CD4-positive, alpha-beta T cell treated with Interleukin-4 for 4 hours (primary cell): Measurements from ENCODE around the gene AOC1.
"Not testable (repeated sequence)": the region's sequence is repeated elsewhere in the genome, so short reads cannot be mapped to it uniquely, and the experiment has no call there.

ENCODE experiments used
- DNase-seq: peaks from one replicate; pipeline ENCODE4 v3.0.0-alpha.2; 2020

Gene AOC1, protein sequence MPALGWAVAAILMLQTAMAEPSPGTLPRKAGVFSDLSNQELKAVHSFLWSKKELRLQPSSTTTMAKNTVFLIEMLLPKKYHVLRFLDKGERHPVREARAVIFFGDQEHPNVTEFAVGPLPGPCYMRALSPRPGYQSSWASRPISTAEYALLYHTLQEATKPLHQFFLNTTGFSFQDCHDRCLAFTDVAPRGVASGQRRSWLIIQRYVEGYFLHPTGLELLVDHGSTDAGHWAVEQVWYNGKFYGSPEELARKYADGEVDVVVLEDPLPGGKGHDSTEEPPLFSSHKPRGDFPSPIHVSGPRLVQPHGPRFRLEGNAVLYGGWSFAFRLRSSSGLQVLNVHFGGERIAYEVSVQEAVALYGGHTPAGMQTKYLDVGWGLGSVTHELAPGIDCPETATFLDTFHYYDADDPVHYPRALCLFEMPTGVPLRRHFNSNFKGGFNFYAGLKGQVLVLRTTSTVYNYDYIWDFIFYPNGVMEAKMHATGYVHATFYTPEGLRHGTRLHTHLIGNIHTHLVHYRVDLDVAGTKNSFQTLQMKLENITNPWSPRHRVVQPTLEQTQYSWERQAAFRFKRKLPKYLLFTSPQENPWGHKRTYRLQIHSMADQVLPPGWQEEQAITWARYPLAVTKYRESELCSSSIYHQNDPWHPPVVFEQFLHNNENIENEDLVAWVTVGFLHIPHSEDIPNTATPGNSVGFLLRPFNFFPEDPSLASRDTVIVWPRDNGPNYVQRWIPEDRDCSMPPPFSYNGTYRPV

DNA sequence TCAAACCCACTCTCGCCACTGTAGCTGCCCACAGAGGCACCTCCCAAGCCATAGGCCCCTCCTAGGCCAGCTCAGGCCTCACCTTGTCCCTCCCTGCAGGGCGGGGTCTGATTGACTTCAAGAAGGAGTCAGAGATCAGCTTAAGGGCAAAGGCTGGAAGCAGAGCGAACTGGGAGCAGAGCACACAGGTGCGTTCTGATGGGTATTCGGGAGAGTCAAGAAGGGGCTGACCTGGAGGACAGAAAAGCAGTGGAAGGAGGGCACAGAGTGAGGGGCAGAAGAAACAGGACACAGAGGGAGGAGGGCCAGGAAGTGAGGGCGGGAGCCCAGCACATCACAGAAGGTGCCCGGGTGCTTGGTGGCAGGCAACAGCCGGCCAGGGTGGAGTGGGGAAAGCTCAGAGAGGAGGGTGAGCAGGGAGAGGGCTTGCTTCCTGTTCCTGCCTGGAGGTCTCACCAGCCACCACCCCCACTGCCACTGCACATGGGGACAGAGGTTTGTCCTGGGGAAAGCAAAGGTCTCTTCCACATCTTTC, at the start of gene AOC1:
AOC1 (plus strand) TSS at position 147 of the 535 bp plus-strand sequence. CDS start 3,954 bp downstream, outside the sequence.
- DNase-seq, result no peak

DNA sequence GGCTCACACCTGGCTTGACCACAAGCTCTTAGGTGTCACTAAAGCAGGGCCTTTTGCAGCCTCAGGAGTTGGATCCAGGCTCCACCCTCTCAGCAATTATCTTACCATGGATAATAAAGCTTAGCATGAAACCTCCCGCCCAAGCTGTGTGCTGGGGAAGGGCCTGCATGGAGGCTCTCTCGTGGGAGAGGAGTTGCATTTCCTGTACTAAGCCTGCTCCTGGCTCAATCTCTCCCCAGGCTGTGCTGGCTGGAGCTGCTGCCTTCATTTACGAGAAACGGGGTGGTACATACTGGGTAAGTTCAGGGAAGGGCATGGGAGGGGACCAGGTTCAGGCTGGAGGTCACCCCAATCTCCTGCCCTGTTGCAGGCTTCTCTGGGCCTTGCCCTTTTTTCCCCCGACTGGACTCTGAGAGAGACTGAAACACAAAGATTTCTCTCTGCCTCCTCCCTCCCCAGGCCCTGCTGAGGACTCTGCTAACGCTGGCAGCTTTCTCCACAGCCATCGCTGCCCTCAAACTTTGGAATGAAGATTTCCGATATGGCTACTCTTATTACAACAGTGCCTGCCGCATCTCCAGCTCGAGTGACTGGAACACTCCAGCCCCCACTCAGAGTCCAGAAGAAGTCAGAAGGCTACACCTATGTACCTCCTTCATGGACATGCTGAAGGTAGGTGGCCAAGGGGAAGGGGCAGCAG, 49.0 kb upstream of the AOC1 start:
- DNase-seq, result no peak

DNA sequence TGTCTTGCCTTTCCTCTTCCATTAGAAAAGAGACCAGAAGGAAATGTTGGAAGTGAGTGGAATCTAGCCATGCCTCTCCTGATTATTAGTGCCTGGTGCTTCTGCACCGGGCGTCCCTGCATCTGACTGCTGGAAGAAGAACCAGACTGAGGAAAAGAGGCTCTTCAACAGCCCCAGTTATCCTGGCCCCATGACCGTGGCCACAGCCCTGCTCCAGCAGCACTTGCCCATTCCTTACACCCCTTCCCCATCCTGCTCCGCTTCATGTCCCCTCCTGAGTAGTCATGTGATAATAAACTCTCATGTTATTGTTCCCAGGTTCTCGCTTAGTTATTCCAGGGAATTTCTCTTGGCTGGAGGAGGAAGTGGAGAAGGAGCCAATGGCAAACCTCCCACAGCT, 47.5 kb upstream of the AOC1 start:
- DNase-seq, result no peak

DNA sequence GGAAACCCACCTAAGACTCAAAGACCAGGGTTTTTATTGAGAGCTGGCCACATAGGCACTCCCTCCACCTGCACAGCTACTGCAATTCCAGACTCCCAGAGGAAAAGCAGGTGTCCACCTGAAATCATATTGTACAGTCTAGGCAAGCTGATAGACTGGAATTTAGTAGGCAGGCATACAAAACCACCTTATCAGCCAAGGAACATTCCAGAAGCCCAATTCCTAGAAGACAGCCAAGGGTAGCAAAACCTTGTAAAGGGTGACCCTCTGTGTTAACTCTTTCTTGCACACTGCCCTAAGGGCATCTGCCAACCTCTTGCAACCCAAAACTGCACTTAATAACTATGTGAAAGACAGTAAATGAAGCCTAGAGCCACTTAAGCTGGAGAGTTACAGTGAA, 46.5 kb upstream of the AOC1 start:
- DNase-seq, result no peak

DNA sequence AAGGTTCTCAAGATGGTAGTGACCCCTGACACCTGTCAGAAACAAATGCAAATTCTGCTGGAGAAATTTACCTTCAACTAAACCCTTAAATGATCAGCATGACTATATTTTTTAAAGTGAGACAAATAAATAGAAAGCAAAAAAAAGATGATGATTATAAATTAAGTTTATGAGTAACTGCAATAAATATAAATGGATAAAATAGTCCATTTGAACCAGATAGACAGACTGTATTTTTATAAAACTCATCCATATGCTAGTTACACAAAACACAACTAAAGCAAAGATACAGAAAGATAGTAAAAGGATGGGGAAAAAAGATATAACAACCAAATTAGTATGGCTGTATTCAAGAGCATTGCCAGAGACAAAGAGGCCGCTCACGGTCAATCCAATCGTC, 45.9 kb upstream of the AOC1 start:
- no peak for DNase-seq

DNA sequence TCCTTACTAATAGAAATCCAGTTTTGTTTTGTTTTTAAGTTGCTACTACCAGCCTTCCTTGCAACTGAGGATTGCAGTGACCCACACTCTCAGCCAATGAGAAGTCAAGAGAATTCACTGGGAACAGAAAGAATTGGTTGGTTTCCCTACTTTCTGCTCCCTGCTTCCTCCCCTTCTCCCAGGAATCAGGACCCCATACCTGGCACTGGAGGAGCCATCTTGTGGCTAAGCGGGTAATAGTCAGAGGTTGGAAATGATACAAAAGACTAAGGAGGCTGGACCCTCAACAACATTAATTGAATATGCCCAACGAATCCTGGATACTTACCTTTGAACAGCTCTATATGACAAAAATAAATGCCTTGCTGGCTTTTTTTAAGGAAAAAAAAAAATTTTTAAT, 45.5 kb upstream of the AOC1 start:
- no peak for DNase-seq

DNA sequence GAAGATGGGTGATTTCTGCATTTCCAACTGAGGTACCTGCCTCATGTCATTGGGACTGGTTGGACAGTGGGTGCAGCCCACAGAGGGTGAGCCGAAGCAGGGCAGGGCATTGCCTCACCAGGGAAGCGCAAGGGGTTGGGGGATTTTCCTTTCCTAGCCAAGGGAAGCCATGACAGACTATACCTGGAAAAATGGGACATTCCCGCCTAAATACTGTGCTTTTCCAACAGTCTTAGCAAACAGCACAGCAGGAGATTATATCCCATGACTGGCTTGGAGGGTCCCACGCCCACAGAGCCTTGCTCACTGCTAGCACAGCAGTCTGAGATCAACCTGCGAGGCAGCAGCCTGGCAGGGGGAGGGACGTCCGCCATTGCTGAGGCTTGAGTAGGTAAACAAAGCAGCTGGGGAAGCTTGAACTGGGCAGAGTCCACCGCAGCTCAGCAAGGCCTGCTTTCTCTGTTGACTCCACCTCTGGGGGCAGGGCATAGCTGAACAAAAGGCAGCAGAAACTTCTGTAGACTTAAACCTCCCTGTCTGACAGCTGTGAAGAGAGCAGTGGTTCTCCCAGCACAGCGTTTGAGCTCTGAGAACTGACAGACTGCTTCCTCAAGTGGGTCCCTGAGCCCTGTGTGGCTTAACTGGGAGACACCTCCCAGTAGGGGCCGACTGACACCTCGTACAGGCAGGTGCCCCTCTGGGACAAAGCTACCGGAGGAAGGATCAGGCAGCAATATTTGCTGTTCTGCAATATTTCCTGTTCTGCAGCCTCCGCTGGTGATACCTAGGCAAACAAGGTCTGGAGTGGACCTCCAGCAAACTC, 44.5 kb upstream of the AOC1 start:
- not testable (repeated sequence) for DNase-seq

DNA sequence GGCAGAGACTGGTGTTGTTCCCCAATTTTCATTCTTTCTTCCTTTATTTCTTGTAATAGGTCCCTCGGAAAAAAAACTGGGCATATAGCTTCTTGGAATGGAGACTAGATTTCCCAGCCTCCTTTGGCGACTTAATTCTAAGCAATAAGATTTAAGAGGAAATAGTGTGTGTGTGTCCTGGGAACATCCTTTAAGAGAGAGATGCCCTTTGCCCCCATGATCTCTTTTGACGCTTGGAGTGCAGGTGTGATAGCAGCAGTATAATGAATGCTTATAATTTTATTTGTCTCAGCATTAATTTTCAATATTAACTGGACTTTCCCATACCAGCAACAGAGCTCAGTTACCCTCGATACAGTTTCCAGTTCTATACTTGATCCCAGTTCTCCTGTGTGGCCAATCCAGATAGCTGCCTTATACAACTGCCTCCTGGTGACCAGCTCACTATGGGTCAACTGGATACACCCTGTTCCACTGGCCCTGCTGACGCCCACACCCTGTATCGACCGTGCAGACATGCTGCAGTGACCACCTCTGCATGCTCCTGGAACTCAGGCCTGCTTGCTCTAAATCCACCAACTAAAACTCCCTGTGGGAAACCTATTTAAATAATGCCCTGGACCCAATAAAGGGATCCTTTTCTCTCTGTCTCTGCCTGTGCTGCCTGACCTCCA, 37.9 kb upstream of the AOC1 start:
- DNase-seq, result no peak

DNA sequence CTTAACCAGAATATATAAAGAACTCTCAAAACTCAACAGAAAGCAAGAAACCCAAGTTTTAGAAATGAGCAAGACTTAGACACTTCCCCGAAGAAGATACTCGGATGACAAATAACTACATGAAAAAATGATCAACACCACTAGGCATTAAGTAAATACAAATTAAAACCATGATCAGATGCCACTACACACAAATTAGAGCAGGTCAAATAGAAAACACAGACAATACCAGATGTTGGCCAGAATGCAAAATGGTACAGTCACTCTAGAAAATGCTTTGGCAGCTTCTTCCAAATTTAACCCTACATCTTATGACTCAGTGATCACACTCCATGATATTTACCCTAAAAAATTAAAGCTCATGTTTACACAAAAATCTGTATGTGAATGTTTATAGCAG, 33.3 kb upstream of the AOC1 start:
- DNase-seq, result no peak

DNA sequence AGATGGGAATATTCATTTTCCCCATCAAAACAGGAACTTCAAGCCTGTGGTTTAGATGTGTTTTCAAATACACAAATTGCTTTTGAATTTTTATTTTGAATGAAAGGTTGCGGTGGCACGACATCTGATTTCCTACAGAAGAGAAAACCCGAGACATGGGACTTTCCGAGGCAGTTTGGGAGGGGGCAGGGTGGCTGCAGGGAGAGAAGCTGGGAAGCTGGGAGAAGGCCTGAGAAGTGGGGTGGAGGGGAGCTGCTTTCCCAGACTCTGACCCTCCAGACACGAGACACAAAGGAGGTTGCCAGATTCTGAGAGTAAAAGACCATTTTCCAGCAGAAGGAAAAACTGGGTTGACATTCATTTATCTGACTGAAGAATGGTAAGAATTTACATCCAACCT, 32.2 kb upstream of the AOC1 start:
- no peak for DNase-seq

DNA sequence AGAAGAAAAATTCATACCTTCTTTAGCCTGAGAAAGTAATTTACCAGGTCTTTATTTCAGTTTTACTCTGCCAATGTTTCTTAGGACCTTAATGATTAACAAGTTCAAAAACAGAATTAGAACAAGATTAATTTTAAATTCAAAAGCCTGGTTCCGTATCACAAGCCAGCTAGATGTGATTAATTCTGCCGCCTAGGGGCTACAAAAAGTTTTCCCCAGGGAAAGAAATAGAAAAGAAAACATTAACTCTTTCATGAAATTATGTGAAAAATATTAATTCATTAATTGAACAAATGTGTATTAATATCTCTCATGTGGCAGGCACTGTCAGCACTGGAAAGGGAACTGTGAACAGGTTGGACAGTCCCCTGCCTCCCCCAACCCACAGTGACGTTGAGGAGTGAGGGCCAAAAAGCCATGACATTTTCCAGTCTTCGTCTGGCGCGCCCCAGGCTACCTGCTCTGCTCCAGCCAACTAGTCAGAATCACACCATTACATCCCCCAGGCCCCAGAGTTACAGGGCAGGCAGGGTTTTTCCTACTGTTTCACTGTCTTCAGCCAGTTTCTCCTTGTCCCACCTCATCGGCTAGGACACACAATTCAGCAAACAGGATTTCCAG, 31.6 kb upstream of the AOC1 start:
- DNase-seq, result no peak

DNA sequence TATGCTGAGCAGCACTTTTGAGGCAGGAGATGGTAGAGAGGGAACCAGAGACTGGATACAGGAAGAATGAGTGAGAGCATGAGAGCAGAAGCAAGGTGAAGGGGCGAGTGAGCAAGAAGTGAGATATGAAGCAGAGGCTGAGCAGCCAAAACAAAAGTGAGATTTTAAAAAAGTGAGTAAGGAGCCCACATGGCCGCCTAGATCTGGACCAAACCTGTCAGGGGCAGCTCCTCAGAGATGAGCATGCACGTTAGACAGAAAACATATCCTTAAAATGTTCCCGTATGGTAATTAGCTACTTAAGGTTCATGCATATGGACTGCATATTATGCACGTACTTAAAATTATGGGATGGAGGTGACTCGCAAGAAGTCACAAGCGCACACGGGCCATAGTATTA, 29.3 kb upstream of the AOC1 start:
- no peak for DNase-seq

DNA sequence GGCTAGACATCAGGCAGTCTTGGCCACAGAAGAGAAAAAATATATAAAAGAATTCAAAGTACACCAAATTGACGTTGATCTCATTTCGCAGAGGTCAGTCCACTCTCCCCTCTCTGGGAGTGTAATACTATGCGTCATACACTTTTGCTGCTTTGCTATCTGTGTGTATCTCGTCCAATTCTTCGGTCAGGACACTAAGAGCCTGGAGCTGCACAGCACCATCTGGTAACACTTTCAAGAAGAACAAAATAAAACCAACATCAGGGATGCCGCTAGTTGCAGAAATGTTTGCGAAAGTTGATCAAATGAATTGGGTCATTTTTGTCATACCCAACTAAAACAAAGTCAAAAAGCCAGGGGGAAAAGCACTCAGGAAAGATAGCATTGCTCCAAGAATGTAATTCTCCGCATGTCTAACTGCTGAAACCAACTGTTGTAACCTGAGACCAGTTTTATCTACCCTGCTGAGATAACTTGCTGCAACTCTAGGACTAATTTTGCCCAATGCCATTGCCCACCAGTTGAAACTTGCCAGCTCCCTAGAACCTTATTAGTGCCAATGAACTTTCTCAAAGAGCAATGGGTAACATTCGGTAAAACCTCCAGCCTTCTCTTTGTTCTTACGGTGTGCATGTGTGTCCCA, 28.7 kb upstream of the AOC1 start:
- DNase-seq, result no peak

DNA sequence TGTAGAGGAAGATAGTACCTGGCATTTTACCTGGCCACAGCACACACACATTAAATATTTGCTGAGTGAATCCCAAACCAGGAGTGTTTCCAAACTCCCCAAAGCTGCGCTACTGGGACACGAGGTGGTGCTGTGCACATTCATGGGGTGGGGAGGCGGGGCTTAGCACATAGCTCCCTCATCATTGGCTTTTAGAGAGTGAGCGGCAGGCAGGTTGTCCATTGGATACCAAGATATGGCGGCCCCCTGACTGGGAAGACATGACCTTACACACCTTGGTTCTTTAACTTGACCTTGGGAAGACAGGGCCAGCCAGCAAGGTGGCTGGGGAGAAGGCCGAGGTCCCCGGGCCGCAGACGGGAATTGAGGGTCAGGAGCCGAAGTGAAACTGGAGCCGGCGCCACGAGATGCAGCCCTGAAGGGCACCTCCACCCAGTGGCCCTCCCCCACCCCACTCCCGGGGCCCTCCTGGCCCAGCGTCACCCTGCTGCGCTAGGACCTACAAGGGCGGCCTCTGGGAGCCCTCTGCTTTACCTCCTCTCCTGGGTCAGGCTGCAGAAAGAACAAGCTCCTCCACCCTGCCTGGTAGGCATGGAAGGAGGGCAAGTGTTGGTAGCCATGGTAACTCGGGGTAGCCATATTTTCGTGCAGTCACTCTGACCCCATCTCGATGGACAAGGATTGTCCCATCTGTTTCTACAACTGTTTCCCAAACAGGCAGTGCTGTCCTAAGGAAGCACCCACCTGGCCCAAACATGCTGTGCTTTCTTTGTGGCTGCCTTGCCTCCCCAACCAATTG, 27.7 kb upstream of the AOC1 start:
- DNase-seq, result no peak

DNA sequence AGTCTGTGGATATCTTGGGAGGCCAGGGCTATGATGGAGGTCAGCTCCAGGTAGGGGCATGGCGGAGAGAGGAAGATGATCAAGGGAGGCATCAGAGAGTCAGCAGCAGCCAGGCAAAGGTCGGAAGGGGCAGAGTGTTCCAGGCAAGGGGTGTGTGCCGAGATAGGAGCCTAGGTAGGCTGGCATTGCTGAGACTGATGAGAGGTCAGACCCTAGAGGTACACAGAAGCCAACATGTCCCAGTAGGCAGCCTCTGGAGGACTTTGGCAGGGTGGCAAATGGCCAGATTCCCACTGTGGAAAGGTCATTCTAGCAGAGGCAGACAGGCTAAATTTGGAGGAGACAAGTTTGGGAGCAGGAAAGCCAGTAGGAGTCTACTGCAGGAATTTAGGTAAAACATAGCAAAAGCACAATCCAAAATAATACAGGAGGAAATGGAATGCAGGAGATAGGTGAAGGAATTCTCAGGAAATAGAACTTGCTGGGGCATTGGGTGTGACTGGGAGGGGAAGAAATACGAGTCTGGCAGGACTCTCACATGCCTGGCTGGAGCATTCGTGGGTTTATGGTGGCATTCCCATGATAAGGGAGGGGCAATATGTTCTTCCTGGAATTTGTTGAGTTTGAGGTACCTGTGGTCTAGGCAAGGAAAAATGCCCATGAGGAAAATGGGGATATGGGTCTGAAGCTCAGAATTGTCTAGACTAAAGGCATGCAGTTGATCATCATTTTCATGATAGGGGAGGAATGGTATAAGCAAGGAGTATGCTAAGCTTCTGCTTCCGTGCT, 26.1 kb upstream of the AOC1 start:
- DNase-seq, result no peak

DNA sequence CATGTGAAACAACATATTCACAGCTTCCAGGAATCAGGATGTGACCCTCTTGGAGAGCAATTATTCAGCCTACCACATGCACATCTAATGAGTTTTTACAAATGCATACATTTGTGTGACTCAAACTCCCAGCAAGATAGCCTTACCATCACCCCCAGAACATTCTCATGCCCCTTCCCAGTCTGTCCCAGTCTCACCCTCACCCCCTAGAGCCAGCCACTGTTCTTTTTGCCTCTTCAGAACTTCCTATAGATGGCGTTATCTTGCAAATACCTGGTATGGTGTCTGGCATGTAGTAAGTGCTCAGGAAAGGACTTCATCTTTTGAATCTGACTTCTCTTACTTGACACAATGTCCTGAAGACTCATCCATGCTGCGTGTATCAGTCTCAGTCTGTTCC, 23.9 kb upstream of the AOC1 start:
- DNase-seq, result no peak

DNA sequence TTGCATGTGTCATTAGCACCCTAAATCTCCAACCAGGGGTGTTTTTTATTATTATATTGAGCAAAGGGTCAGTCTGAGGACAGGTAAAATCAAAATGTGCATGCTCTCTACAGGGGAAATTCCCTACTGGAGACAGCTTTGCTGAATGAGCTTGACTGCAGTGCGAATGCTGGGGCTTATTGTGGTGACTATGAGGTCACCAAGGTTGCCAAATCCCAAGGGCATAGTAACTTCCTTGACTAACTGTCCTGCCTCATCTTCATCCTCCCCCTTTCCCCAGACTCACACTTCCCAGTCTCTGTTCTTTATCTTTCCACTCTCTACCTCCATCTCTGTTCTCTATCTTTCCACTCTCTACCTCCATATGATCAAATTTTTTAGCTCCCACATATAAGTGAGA, 22.9 kb upstream of the AOC1 start:
- no peak for DNase-seq

DNA sequence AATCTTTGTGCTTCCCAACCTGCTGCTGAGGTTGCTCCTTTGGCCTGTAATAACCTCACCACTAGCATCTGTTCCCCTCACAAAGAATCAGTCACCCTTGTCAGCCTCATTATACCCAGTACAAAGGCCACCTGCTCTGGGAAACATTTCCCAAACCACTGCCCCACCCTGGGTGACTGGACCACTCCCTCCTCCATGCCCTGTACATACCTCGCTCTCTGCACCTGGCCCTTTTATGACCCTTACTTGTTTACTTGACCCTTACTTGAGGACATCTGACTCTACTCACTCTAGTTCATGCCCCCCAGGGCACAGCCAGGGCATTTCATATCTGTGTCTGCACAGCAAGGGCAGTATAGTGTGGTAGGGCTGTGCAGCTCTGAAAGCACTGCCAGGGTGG, 21.4 kb upstream of the AOC1 start:
- no peak for DNase-seq

DNA sequence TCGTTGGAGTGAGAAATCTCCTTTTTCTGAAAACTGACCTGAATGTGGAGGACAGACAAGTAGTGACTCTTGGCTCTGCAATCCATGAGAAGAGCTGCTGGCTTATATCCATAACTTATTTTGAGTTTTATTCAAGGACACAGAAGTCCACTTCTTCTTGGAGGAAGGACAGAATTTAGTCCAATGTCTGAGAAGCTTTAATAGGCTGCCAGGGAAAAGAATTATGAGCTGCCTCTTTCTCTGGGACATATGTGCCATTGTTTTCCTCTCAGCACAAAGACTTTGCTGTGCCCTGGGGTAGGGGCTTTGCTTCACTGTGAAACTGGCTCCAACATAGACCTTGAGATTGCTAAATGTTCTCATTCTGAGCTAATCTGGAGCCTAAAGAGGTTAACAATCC, 20.5 kb upstream of the AOC1 start:
- no peak for DNase-seq
